Effector memory CD4-positive, alpha-beta T cell (primary cell): ENCODE data around the gene LHX3.

Experiments
- DNase-seq, 3 donors: peaks; one replicate each; pipeline ENCODE4 v3.0.0-alpha.2; 2020
- H3K27ac ChIP-seq: 2 replicates; pipeline ENCODE4 v1.7.0; 2013; ENCODE audit warnings: mild to moderate bottlenecking, low read length, moderate library complexity; ENCODE audit not compliant: insufficient read depth, poor library complexity, severe bottlenecking
- H3K27me3 ChIP-seq: replicated peaks from 2 replicates; pipeline ENCODE4 v1.7.0; 2013; ENCODE audit warnings: mild to moderate bottlenecking, low read length; ENCODE audit not compliant: insufficient read depth, control insufficient read depth, poor library complexity, severe bottlenecking
- H3K36me3 ChIP-seq: 2 replicates; pipeline ENCODE4 v1.7.0; 2013; ENCODE audit warnings: mild to moderate bottlenecking, low read length, moderate library complexity; ENCODE audit not compliant: control insufficient read depth, insufficient read depth
- H3K4me1 ChIP-seq: 2 replicates; pipeline ENCODE4 v1.7.0; 2013; ENCODE audit warnings: low read length, mild to moderate bottlenecking; ENCODE audit not compliant: control insufficient read depth, insufficient read depth, poor library complexity, severe bottlenecking
- H3K4me3 ChIP-seq: 2 replicates; pipeline ENCODE4 v1.7.0; 2013; ENCODE audit warnings: low read length, low read depth, mild to moderate bottlenecking; ENCODE audit not compliant: insufficient read depth, poor library complexity, severe bottlenecking
- H3K9me3 ChIP-seq: 2 replicates; pipeline ENCODE4 v1.7.0; 2013; ENCODE audit warnings: mild to moderate bottlenecking, low read length, moderate library complexity; ENCODE audit not compliant: control insufficient read depth

Gene LHX3

DNA sequence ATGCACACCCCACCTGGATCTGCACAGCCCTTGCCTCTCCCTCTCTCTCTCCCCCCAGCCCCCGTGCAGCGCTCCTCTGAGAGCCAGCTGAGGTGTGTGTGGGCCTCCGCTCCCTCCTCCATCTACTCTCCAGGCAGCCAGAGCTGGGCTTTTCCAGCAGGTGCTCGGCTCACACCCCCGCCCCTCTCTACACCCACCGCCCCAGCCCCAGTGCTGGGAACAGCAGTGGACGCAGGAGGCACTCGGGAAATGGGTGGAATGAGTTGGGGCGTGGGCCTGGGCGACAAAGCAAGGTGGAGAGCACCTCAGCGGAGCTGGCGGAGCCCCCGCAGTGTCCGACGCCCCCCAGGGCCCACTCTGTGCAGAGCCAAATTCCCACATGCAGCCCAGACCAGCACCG is 13.3 kb upstream of the LHX3 start:
- Histone ChIP-seq H3K36me3 (peaks cover 67% of the 10 kb centered on the region), H3K27me3 (no peaks in the 10 kb centered on the region), H3K27ac (no peak overlapping the region), H3K9me3 (no peaks in the 10 kb centered on the region), H3K4me3 (no peak overlapping the region), H3K4me1 (no peaks in the 10 kb centered on the region)
- DNase-seq, result no peak

DNA sequence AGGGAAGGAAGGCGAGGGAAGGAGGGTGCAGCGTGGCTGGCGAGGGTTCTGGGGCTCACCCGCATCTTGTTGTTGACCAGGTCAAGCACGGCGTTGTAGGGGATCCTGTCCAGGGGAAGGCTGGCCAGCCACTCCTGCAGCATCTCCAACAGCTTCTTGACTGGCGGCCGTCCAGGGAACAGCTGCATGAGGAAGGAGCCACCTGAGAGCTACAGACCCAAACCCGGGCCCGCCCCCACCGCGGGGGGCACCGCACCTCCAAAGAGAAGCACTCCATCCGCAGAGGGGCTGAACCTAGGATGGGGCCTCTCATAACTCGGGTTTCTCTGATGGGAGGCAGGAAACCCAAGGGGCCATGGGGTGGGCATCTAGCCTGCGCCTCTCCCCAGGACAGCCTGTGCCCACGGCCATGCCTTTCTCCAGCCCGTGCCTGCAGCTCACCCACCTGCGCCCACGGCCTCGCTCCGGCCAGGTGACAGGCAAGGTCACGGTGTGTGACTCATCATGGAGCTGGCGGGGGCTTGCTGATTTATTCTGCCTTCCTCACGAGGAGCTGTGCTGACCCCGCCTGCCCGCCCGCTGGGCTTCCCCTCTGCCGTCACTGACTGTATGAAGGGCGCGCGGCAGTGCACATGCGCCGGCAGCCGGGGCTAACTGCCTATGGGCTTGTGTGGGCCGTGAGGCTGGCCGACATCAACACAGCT is 11.8 kb upstream of the LHX3 start:
- DNase-seq, result no peak
- H3K4me1 ChIP-seq, result no peaks in the 10 kb centered on the region
- H3K27ac ChIP-seq, result no peak overlapping the region

DNA sequence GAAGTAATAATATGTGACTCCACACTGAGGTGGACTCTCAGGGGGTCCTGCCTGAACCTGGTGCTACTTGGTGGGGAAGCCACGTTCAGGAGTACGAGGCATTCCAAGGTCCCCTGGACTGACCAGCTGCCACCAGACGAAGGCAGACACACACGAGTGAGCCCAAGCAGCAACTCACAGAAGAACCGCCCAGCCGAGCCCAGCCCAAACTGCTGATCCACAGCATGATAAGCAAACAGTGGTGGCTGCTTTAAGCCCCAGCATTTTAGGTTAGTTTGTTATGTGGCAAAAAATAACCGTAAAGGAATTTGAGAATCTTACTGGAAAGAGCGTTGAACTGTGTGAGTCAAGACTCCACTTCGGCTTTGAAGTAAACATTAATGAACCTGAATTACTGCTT is 8.8 kb upstream of the LHX3 start:
- peaks cover 59% of the 10 kb centered on the region for H3K36me3 ChIP-seq
- H3K4me1 ChIP-seq, result no peaks in the 10 kb centered on the region
- DNase-seq, result no peak
- no peak overlapping the region for H3K27ac ChIP-seq
- H3K27me3 ChIP-seq, result no peaks in the 10 kb centered on the region
- no peak overlapping the region for H3K4me3 ChIP-seq
- H3K9me3 ChIP-seq, result no peaks in the 10 kb centered on the region

More for the DNA sequence above, 11.8 kb upstream of the LHX3 start:
- H3K27me3 ChIP-seq, result no peaks in the 10 kb centered on the region
- peaks cover 54% of the 10 kb centered on the region for H3K36me3 ChIP-seq
- no peak overlapping the region for H3K4me3 ChIP-seq
- no peaks in the 10 kb centered on the region for H3K9me3 ChIP-seq

DNA sequence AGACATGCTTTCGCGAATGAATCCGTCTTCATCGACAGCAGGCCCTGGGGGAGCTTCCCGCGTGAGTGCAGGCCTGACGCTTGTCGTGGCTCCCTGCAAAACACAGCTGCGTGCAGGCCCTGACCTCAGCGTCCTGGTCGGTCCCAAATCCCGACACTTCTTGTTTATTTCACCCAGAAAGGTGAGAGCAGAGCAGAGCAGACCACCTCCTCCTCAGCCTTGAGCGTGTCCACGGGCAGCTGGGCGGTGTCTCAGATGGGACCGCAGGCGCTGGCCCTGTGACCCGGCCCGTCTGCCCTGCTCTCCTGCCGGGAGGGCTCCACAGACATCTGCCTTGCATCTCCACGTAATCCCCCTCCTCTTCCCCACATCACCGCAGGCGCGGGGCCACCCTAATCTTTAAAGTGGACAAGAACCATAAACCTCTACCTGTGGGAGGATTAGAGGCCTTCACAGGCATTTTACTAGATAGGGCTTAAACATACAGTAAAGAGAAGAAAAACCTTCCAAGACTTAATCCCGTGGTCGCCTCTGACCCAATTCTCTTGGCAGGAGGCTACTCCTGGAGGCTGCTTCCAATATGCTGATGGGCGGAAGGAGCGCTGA is 7.5 kb upstream of the LHX3 start:
- no peak for DNase-seq
- Histone ChIP-seq H3K4me1 (no peaks in the 10 kb centered on the region), H3K36me3 (peaks cover 52% of the 10 kb centered on the region), H3K27me3 (no peaks in the 10 kb centered on the region), H3K4me3 (no peak overlapping the region), H3K27ac (no peak overlapping the region), H3K9me3 (no peaks in the 10 kb centered on the region)

DNA sequence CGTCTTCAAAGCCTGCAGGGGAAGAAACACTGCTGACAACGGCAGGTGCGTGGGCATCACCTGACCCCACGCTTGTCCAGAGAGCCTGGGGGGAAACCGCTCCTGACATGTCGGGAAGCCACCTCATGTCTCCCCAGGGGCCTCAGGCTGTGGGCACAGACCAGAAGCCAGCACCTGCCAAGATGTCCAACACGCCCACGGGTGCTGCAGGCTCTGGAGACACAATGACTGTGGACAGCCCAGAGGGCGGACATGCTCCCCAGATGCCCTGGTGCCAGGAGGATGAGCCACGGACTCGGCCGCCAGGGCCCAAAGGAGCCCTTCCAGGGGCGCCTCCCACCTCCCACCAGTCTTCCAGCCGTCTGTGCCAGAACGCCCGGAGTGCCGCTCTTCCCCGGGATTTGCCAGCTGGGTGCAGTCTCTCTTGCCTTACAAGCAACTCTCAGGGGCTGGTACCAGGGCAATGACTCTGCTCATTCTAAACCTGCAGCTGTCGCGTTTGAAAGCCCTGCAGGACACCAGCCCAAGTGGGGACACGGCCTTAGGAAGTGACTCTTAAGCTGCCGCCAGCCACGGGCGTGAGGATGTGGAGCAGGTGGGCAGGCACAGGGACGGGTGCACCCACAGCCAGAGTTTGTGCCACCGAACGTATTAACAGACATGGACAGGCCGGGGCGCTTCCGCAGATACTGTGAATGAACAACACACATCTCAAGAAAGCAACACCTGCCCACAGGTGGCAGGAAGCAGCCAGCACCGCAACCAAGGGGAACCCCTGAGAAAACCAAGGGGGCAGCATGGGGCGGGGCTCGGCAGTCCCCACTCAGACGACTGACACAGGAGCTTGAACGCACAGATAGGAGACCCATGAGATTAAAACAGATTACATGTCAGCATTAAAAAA is 6.8 kb upstream of the LHX3 start:
- no peak for DNase-seq
- Histone ChIP-seq H3K9me3 (no peaks in the 10 kb centered on the region), H3K27me3 (no peaks in the 10 kb centered on the region), H3K27ac (no peak overlapping the region), H3K36me3 (peaks cover 52% of the 10 kb centered on the region), H3K4me3 (no peak overlapping the region), H3K4me1 (no peaks in the 10 kb centered on the region)

DNA sequence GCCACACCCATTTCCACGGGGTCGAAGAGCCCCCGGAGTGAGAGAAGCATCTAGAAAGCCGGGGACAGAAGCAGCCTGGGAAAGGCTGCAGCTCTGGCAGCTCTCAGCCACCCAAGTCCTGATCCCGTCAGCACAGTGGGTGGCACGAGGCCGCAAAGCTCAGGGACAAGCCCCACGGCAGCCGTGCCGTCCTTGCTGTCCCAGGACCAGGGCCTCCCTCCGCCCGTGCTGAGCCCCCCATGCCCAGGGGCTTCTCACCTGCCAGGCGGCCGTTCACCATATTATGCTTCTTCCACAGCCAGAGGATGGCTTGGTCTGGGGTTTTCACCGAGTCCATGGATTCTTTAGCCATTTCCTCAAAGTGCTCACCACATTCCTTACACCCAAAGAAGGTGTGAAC is 6.1 kb upstream of the LHX3 start:
- peaks cover 47% of the 10 kb centered on the region for H3K36me3 ChIP-seq
- no peak for DNase-seq
- no peak overlapping the region for H3K27ac ChIP-seq
- H3K4me3 ChIP-seq, result no peak overlapping the region
- H3K9me3 ChIP-seq, result no peaks in the 10 kb centered on the region
- H3K4me1 ChIP-seq, result no peaks in the 10 kb centered on the region
- no peaks in the 10 kb centered on the region for H3K27me3 ChIP-seq

DNA sequence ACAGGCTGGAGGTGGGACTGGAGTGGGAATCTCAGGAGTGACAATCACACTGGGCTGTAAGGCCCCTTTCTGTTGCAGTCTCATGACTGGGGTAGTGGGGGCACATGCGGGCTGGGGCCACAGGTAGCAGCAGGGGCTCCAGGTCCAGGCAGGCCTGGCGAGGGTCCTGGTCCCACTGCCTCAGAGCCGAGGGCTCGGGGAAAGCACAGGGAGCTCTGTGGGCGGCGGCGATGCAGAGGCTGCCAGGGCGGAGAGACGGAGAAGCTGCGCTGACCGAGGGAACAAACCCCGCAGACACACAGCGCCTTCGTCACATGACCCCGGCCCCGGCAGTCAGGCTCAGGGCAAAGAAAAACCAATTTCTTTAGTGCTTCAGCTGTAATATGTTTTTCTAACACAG is 5.3 kb upstream of the LHX3 start:
- peaks cover 41% of the 10 kb centered on the region for H3K36me3 ChIP-seq
- H3K27me3 ChIP-seq, result peaks cover 4% of the 10 kb centered on the region
- no peak overlapping the region for H3K4me3 ChIP-seq
- no peaks in the 10 kb centered on the region for H3K9me3 ChIP-seq
- H3K27ac ChIP-seq, result no peak overlapping the region
- H3K4me1 ChIP-seq, result no peaks in the 10 kb centered on the region
- no peak for DNase-seq

DNA sequence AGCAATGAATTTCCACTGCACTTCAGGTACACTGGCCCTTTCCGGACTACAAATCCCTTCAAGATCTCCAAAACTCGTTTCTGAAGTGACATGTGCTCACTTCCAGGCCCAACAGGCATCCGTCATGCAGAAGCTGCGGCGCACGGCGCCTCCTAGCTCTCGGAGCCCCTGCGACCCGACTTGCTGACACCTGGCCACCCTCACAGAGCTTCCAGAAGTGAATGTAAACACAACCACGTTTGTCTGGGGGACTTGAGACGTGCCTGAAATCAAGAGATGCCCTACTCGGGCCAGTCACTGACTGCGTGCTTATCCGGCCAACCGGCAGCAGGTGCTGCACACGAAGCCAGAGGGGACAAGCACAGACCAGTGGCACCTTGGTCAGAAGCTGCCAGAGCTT is 4.9 kb upstream of the LHX3 start:
- Histone ChIP-seq H3K9me3 (no peaks in the 10 kb centered on the region), H3K36me3 (peaks cover 37% of the 10 kb centered on the region), H3K4me1 (no peaks in the 10 kb centered on the region), H3K4me3 (no peak overlapping the region), H3K27me3 (peaks cover 6% of the 10 kb centered on the region), H3K27ac (no peak overlapping the region)
- no peak for DNase-seq

DNA sequence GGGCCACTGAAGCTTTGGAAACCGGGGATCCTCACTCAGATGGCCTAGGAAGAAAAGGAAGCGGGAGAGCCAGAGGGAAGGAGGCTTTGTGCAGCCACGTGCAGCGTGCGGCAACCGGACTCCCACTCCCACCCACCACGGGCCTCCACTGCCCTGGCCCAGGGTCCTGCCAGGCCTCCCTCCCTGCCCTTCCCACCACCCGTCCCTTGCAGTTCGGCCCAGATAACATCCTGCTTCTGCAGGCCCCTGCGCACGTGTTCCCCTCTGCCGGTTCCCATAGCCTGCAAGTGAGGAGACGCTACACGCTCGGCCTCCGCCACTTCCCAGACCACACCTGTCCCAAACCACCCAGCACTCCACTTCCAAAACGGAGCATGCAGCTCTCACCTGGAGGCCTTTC is 4.3 kb upstream of the LHX3 start:
- H3K4me1 ChIP-seq, result no peaks in the 10 kb centered on the region
- H3K27me3 ChIP-seq, result peaks cover 12% of the 10 kb centered on the region
- H3K9me3 ChIP-seq, result no peaks in the 10 kb centered on the region
- DNase-seq, result no peak
- no peak overlapping the region for H3K27ac ChIP-seq
- no peak overlapping the region for H3K4me3 ChIP-seq
- H3K36me3 ChIP-seq, result peaks cover 32% of the 10 kb centered on the region

DNA sequence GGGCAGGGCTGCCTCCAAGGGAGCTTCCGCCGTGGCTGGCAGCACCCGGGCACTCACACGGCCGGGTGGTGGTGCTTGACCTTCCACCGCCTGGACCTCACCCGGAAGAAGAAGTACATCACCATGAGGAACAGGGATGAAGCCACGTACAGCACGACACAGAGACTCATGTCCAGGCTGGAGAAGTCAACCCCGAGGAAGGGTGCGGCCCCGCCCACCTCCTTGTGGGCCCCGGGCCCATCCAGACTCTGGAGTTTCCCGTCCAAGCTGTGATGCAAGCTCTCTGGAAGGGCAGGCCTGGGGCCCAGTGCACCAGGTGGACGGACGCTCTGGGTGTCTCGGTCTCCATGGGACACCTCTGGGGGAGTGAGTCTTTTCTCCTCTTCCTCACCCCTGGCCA is 3.7 kb upstream of the LHX3 start:
- Histone ChIP-seq H3K27ac (no peak overlapping the region), H3K27me3 (peaks cover 17% of the 10 kb centered on the region), H3K4me1 (peaks cover 2% of the 10 kb centered on the region), H3K4me3 (no peak overlapping the region), H3K9me3 (no peaks in the 10 kb centered on the region), H3K36me3 (peaks cover 27% of the 10 kb centered on the region)
- no peak for DNase-seq
